Kidney (tissue), 14 donors: ENCODE data around the gene HNMT. TPM values are rescaled to one million over a fixed set of nuclear protein-coding genes. Genes with fewer than 3 reads are reported as not detected.

ENCODE experiments used
- DNase-seq, 5 donors: peaks; one replicate each; pipeline ENCODE4 v3.0.0-alpha.2; 2013 to 2020
- FAIRE-seq: peaks from 2 replicates; lab custom pipeline; 2012; peaks lifted over from hg19 to GRCh38; lab: Jason Lieb, UNC
- H3K27ac ChIP-seq, 2 donors: one replicate each; pipeline ENCODE4 v1.7.0; 2013; ENCODE audit warnings: low read depth in 2 of 2, low read length in 2 of 2, inconsistent platforms in 1 of 2
- H3K27me3 ChIP-seq: one replicate; pipeline ENCODE4 v1.7.1; 2013; ENCODE audit warnings: low read length, inconsistent platforms; ENCODE audit not compliant: control insufficient read depth, insufficient read depth
- H3K36me3 ChIP-seq, 3 donors: one replicate each; pipeline versions ENCODE4 v1.7.0 to v1.7.1; 2013; ENCODE audit warnings: low read length in 3 of 3, control low read depth in 1 of 3, inconsistent platforms in 1 of 3; ENCODE audit not compliant: insufficient read depth in 3 of 3, control insufficient read depth in 2 of 3
- H3K4me1 ChIP-seq, 3 donors: one replicate each; pipeline versions ENCODE4 v1.7.0 to v1.7.1; 2013; ENCODE audit warnings: low read length in 3 of 3, inconsistent platforms in 1 of 3, low read depth in 1 of 3; ENCODE audit not compliant: control insufficient read depth in 2 of 3, insufficient read depth in 2 of 3
- H3K4me3 ChIP-seq, 3 donors: one replicate each; pipeline versions ENCODE4 v1.7.0 to v1.8.1; 2013; ENCODE audit warnings: low read length in 3 of 3, control low read depth in 1 of 3, inconsistent platforms in 1 of 3
- H3K9ac ChIP-seq, 3 donors: one replicate each; pipeline versions ENCODE4 v1.7.0 to v1.7.1; 2013; ENCODE audit warnings: low read length in 3 of 3, control low read depth in 1 of 3, inconsistent platforms in 1 of 3
- H3K9me3 ChIP-seq, 3 donors: one replicate each; pipeline versions ENCODE4 v1.7.0 to v1.7.1; 2013; ENCODE audit warnings: low read length in 3 of 3, control low read depth in 1 of 3, inconsistent platforms in 1 of 3; ENCODE audit not compliant: control insufficient read depth in 2 of 3, insufficient read depth in 1 of 3
- intact Hi-C: fragments of 100-400 bp; cut with DNase I; formaldehyde crosslinking; loops from one replicate; pipeline ENCODE4 v1.11.1; 2022
- polyA plus RNA-seq: library from polyadenylated mRNA; stranded (reverse); fragments of 350-450 nt; fragmentation: Illumina TruSeq; extraction: RNeasy Lipid Tissue Mini Kit (QIAGEN cat#74804); gene quantifications from one replicate; pipeline ENCODE4 v1.2.3, GENCODE V29; 2014; ENCODE audit warnings: low read depth, low replicate concordance; ENCODE audit not compliant: insufficient read depth
- total RNA-seq: library from RNA; stranded (reverse); fragmentation: NEBNext Ultra II Directional; extraction: Animal tissue kit (Norgen Biotek cat#: 25700); gene quantifications from one replicate; pipeline ENCODE4 v1.2.1, GENCODE V29; 2021
- TF ChIP-seq, protein P1 (sequence below): IDR thresholded peaks from 3 replicates; pipeline ENCODE4 v1.5.1; 2012; ENCODE audit warnings: mild to moderate bottlenecking, moderate library complexity, borderline replicate concordance; ENCODE audit not compliant: insufficient read depth; ENCODE audit errors: extremely low read depth
- donor health status: control.
- donor health status: control.
- donor health status: control.
- donor health status: control.
- donor health status: control.
- donor health status: DM: yes; HTN: yes; CAD: no.
- donor health status: Normal renal cell carcinoma (clear cell type).

The HNMT gene
- total and polyA plus RNA-seq, 2 donors from 2014 or later = 61.6 to 69.2 TPM

DNA sequence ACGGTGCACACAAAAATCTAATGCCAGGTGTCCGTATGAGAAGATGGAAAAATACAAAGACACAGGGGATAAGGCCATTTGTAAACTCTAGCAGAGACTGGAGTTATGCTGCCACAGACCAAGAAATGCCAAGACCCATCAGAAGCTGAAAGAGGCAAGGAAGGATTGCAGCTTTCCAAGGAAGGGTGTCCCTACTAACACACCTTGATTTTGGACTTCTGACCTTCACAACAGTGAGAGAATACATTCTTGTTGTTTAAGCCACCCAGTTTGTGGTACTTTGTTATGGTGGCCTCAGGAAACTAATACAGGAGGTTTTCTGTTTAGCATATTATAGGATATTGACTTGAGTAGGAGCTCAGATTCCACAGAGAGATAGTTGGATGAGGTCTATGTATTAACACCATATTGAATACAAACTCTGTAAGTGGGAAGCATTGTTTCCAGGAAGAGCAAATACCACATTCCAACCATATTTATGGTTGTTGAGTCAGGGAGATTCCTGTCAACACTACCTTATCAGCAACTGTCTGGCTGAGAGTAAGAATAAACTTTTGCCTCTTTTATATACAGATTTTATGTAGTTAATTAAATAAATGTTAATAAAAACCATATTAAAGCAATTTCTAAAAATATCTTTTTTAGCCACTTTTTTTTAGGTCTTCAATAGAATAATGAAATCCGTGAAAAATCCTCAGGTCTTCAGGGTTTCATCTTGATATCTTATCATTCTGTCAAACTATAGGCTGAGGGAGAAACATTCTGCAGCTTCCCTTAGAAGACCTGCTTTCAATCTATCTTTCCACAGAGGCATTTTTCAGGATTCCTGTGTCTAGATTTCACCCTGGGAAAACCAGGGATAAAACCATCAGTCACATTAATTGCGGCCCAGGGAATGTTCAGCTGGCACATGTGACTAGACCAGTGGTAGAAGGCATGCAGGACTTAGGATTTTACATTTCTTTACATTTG, 35.4 kb upstream of the HNMT start:
- Histone ChIP-seq H3K36me3 (no peaks in the 10 kb centered on the region), H3K4me1 (no peaks in the 10 kb centered on the region), H3K27ac (no peak overlapping the region), H3K9me3 (no peaks in the 10 kb centered on the region), H3K27me3 (no peaks in the 10 kb centered on the region), H3K9ac (no peak overlapping the region), H3K4me3 (no peak overlapping the region)
- intact Hi-C loops = no loop called here
- TF ChIP-seq, protein P1, sequence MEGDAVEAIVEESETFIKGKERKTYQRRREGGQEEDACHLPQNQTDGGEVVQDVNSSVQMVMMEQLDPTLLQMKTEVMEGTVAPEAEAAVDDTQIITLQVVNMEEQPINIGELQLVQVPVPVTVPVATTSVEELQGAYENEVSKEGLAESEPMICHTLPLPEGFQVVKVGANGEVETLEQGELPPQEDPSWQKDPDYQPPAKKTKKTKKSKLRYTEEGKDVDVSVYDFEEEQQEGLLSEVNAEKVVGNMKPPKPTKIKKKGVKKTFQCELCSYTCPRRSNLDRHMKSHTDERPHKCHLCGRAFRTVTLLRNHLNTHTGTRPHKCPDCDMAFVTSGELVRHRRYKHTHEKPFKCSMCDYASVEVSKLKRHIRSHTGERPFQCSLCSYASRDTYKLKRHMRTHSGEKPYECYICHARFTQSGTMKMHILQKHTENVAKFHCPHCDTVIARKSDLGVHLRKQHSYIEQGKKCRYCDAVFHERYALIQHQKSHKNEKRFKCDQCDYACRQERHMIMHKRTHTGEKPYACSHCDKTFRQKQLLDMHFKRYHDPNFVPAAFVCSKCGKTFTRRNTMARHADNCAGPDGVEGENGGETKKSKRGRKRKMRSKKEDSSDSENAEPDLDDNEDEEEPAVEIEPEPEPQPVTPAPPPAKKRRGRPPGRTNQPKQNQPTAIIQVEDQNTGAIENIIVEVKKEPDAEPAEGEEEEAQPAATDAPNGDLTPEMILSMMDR = no peak
- DNase-seq = no peak
- FAIRE-seq = no peak

DNA sequence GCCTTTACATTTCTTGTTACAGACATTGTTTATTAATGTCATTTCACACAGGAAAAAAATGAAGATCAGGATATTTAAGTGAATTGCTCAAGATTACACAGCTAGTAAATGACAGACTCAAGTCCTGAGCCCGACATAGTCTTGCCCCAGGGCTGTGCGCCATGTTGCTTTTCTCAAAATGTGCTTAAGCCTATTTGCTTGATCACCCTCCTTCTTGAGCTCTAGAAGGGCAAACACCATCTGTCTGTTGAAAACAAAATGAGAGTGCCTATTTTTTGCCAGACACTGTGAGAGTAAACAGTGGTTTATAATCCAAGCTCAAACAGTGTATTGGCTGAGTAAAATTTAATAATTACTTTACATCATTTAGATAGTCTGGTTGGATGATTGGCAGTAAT, 34.8 kb upstream of the HNMT start:
- H3K9ac ChIP-seq = no peak overlapping the region
- TF ChIP-seq, protein P1 = no peak
- H3K27me3 ChIP-seq = no peaks in the 10 kb centered on the region
- no peaks in the 10 kb centered on the region for H3K9me3 ChIP-seq
- H3K4me1 ChIP-seq = no peaks in the 10 kb centered on the region
- no peaks in the 10 kb centered on the region for H3K36me3 ChIP-seq
- no peak overlapping the region for H3K4me3 ChIP-seq
- H3K27ac ChIP-seq = no peak overlapping the region
- intact Hi-C loops = no loop called here
- FAIRE-seq (no peak), DNase-seq (no peak)

DNA sequence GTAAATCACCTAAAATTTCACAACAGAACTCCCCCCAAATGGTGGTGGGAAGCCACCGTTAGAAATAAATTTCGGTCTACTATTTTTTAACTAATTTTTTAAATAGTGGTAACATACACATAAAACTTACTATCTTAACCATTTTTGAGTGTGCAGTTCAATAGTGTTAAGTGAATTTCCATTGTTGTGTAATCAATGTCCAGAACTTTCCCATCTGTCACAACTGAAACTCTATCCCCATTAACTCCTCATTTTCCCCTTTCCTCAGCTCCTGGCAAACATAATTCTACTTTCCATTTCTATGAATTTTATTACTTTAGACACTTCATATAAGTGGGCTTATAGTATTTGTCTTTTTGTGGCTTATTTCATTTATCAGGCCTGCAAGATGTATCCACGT, 34.1 kb upstream of the HNMT start:
- H3K4me3 ChIP-seq = no peak overlapping the region
- no peak overlapping the region for H3K9ac ChIP-seq
- H3K27ac ChIP-seq = no peak overlapping the region
- H3K27me3 ChIP-seq = no peaks in the 10 kb centered on the region
- intact Hi-C loops = no loop called here
- DNase-seq (no peak), FAIRE-seq (no peak)
- no peaks in the 10 kb centered on the region for H3K4me1 ChIP-seq
- H3K36me3 ChIP-seq = no peaks in the 10 kb centered on the region
- H3K9me3 ChIP-seq = no peaks in the 10 kb centered on the region
- TF ChIP-seq, protein P1 = no peak
